ENCODE data around the gene SERHL2. TPM values are rescaled to one million over a fixed set of nuclear protein-coding genes. Genes with fewer than 3 reads are reported as not detected.

Gene SERHL2
- total RNA-seq, 1 experiment from 2014 or later = 1.1 TPM

- TF ChIP-seq, protein P1, sequence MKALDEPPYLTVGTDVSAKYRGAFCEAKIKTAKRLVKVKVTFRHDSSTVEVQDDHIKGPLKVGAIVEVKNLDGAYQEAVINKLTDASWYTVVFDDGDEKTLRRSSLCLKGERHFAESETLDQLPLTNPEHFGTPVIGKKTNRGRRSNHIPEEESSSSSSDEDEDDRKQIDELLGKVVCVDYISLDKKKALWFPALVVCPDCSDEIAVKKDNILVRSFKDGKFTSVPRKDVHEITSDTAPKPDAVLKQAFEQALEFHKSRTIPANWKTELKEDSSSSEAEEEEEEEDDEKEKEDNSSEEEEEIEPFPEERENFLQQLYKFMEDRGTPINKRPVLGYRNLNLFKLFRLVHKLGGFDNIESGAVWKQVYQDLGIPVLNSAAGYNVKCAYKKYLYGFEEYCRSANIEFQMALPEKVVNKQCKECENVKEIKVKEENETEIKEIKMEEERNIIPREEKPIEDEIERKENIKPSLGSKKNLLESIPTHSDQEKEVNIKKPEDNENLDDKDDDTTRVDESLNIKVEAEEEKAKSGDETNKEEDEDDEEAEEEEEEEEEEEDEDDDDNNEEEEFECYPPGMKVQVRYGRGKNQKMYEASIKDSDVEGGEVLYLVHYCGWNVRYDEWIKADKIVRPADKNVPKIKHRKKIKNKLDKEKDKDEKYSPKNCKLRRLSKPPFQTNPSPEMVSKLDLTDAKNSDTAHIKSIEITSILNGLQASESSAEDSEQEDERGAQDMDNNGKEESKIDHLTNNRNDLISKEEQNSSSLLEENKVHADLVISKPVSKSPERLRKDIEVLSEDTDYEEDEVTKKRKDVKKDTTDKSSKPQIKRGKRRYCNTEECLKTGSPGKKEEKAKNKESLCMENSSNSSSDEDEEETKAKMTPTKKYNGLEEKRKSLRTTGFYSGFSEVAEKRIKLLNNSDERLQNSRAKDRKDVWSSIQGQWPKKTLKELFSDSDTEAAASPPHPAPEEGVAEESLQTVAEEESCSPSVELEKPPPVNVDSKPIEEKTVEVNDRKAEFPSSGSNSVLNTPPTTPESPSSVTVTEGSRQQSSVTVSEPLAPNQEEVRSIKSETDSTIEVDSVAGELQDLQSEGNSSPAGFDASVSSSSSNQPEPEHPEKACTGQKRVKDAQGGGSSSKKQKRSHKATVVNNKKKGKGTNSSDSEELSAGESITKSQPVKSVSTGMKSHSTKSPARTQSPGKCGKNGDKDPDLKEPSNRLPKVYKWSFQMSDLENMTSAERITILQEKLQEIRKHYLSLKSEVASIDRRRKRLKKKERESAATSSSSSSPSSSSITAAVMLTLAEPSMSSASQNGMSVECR (CRISPR knock-in tag; IDR thresholded peaks at IDR 0.05; ENCODE audit: borderline replicate concordance) = peak; percentile 58; the same call in 1 of the 2 replicates
- TF ChIP-seq EMX1 (CRISPR knock-in tag; IDR thresholded peaks at IDR 0.05) (no peak), RELA (CRISPR knock-in tag; IDR thresholded peaks at IDR 0.05; ENCODE audit: borderline replicate concordance) (no peak), TEAD1 (CRISPR knock-in tag; IDR thresholded peaks at IDR 0.05) (peak; percentile 77), TP53 (CRISPR knock-in tag; IDR thresholded peaks at IDR 0.05) (no peak), KAT7 (CRISPR knock-in tag; IDR thresholded peaks at IDR 0.05; ENCODE audit: borderline replicate concordance) (0 out of 2 replicates have a peak, but pooled peaks have one; percentile 39)
- TF ChIP-seq, protein P2, sequence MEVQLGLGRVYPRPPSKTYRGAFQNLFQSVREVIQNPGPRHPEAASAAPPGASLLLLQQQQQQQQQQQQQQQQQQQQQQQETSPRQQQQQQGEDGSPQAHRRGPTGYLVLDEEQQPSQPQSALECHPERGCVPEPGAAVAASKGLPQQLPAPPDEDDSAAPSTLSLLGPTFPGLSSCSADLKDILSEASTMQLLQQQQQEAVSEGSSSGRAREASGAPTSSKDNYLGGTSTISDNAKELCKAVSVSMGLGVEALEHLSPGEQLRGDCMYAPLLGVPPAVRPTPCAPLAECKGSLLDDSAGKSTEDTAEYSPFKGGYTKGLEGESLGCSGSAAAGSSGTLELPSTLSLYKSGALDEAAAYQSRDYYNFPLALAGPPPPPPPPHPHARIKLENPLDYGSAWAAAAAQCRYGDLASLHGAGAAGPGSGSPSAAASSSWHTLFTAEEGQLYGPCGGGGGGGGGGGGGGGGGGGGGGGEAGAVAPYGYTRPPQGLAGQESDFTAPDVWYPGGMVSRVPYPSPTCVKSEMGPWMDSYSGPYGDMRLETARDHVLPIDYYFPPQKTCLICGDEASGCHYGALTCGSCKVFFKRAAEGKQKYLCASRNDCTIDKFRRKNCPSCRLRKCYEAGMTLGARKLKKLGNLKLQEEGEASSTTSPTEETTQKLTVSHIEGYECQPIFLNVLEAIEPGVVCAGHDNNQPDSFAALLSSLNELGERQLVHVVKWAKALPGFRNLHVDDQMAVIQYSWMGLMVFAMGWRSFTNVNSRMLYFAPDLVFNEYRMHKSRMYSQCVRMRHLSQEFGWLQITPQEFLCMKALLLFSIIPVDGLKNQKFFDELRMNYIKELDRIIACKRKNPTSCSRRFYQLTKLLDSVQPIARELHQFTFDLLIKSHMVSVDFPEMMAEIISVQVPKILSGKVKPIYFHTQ (CRISPR knock-in tag; IDR thresholded peaks at IDR 0.05) = no peak
- TF ChIP-seq, protein P3, sequence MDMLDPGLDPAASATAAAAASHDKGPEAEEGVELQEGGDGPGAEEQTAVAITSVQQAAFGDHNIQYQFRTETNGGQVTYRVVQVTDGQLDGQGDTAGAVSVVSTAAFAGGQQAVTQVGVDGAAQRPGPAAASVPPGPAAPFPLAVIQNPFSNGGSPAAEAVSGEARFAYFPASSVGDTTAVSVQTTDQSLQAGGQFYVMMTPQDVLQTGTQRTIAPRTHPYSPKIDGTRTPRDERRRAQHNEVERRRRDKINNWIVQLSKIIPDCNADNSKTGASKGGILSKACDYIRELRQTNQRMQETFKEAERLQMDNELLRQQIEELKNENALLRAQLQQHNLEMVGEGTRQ (CRISPR knock-in tag; IDR thresholded peaks at IDR 0.05) = peak; percentile 33; the same call in 1 of the 2 replicates
- TF ChIP-seq, protein P4, sequence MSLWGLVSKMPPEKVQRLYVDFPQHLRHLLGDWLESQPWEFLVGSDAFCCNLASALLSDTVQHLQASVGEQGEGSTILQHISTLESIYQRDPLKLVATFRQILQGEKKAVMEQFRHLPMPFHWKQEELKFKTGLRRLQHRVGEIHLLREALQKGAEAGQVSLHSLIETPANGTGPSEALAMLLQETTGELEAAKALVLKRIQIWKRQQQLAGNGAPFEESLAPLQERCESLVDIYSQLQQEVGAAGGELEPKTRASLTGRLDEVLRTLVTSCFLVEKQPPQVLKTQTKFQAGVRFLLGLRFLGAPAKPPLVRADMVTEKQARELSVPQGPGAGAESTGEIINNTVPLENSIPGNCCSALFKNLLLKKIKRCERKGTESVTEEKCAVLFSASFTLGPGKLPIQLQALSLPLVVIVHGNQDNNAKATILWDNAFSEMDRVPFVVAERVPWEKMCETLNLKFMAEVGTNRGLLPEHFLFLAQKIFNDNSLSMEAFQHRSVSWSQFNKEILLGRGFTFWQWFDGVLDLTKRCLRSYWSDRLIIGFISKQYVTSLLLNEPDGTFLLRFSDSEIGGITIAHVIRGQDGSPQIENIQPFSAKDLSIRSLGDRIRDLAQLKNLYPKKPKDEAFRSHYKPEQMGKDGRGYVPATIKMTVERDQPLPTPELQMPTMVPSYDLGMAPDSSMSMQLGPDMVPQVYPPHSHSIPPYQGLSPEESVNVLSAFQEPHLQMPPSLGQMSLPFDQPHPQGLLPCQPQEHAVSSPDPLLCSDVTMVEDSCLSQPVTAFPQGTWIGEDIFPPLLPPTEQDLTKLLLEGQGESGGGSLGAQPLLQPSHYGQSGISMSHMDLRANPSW (CRISPR knock-in tag; conservative IDR thresholded peaks at IDR 0.05; ENCODE audit: low read depth) = 0 out of 2 replicates have a peak, but pooled peaks have one; percentile 6
- TF ChIP-seq, protein P5, sequence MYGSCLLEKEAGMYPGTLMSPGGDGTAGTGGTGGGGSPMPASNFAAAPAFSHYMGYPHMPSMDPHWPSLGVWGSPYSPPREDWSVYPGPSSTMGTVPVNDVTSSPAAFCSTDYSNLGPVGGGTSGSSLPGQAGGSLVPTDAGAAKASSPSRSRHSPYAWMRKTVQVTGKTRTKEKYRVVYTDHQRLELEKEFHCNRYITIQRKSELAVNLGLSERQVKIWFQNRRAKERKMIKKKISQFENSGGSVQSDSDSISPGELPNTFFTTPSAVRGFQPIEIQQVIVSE (CRISPR knock-in tag; IDR thresholded peaks at IDR 0.05; ENCODE audit: borderline replicate concordance) = no peak
- TF ChIP-seq, protein P6, sequence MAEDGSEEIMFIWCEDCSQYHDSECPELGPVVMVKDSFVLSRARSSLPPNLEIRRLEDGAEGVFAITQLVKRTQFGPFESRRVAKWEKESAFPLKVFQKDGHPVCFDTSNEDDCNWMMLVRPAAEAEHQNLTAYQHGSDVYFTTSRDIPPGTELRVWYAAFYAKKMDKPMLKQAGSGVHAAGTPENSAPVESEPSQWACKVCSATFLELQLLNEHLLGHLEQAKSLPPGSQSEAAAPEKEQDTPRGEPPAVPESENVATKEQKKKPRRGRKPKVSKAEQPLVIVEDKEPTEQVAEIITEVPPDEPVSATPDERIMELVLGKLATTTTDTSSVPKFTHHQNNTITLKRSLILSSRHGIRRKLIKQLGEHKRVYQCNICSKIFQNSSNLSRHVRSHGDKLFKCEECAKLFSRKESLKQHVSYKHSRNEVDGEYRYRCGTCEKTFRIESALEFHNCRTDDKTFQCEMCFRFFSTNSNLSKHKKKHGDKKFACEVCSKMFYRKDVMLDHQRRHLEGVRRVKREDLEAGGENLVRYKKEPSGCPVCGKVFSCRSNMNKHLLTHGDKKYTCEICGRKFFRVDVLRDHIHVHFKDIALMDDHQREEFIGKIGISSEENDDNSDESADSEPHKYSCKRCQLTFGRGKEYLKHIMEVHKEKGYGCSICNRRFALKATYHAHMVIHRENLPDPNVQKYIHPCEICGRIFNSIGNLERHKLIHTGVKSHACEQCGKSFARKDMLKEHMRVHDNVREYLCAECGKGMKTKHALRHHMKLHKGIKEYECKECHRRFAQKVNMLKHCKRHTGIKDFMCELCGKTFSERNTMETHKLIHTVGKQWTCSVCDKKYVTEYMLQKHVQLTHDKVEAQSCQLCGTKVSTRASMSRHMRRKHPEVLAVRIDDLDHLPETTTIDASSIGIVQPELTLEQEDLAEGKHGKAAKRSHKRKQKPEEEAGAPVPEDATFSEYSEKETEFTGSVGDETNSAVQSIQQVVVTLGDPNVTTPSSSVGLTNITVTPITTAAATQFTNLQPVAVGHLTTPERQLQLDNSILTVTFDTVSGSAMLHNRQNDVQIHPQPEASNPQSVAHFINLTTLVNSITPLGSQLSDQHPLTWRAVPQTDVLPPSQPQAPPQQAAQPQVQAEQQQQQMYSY (CRISPR knock-in tag; IDR thresholded peaks at IDR 0.05) = no peak
These were observed at the start of gene SERHL2 (continued) for GRCh38 chr22:42553475-42554361.
